Measurements from ENCODE around the gene SLC7A9.

DNA sequence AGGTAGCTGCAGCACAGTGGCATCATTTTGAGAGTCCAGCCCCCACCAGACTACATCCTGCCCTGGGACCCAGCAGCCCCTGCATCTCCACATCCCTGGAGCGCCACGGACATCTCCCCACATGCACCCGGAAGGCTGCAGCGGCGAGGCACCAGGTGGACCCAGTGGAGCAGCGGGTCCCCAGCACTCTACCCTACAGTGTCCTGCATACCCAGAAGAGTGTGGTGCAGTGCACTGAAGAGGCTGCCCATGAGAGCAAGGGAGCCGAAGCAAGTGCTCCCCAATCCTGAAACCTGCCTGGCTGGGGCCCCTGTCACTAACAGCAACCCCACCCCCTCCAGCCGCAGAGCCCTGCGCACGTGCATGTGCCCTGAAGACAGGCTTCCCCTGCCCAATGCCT is 21.3 kb upstream of the SLC7A9 start:
- no peak for TF ChIP-seq POLR2AphosphoS5 (IDR thresholded peaks at IDR 0.05; ENCODE audit: borderline replicate concordance, low read depth, low read length)
- no peak for TF ChIP-seq EZH2 (IDR thresholded peaks at IDR 0.05)

All from SK-N-MC (cell line).